ENCODE data around the gene AQP5. TPM values are rescaled to one million over a fixed set of nuclear protein-coding genes. Genes with fewer than 3 reads are reported as not detected.

Gene AQP5
- total RNA-seq, 1 donor from 2014 or later: not detected

GRCh38 chr12:49932023-49932422 is 29.6 kb upstream of the AQP5 start:
- DNase-seq (ENCODE audit: low spot score) (no peak), ATAC-seq (no peak)

- no peak for DNase-seq (ENCODE audit: low spot score)
These were observed 29.0 kb upstream of the AQP5 start for GRCh38 chr12:49932533-49933130.

GRCh38 chr12:49933796-49934195 is 27.9 kb upstream of the AQP5 start:
- no peak for ATAC-seq
- no peak for DNase-seq (ENCODE audit: low spot score)

More at GRCh38 chr12:49932533-49933130, 29.0 kb upstream of the AQP5 start:
- ATAC-seq: no peak

DNA sequence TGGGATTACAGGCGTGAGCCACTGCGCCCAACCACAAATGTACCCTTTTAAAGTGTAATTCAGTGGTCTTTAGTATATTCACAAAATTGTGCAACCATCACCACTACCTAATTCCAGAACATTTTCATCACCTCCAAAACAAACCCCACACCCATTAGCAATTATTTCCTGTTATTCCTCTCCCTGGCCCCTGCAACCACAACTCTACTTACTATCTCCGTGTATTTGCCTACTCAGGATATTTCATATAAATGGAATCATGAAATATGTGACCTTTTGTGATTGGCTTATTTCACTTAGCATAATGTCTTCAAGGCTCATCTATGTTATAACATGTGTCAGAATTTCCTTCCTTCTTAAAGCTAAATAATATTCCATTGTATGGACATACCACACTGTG is 27.2 kb upstream of the AQP5 start:
- no peak for ATAC-seq

DNA sequence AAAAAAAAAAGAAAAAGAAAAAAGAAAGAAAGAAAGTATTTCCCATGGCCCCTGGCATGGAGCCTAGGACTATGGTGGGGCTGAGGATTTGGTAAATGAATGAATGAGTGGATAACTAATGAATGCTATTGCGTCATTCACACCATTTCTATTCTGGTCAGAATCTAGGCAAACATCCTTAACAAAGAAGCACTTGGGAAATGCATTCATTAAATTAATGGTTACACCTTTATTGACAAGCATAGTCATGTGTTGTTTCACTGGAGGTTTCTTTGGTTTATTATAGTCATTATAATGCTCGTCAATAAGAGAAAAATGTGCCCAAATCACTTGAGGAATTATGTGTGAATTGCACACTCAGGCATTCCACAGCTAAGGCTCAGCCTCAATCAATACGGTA is 24.7 kb upstream of the AQP5 start:
- DNase-seq (ENCODE audit: low spot score): no peak
- no peak for ATAC-seq

More for the DNA sequence above, 27.2 kb upstream of the AQP5 start:
- no peak for DNase-seq (ENCODE audit: low spot score)

- DNase-seq (ENCODE audit: low spot score) (no peak), ATAC-seq (no peak)
These were observed 23.9 kb upstream of the AQP5 start for GRCh38 chr12:49937639-49938300.

GRCh38 chr12:49939307-49939706 is 22.4 kb upstream of the AQP5 start:
- DNase-seq (ENCODE audit: low spot score): no peak
- ATAC-seq: no peak

GRCh38 chr12:49939707-49940106 is 22.0 kb upstream of the AQP5 start:
- no peak for ATAC-seq
- DNase-seq (ENCODE audit: low spot score): no peak

DNA sequence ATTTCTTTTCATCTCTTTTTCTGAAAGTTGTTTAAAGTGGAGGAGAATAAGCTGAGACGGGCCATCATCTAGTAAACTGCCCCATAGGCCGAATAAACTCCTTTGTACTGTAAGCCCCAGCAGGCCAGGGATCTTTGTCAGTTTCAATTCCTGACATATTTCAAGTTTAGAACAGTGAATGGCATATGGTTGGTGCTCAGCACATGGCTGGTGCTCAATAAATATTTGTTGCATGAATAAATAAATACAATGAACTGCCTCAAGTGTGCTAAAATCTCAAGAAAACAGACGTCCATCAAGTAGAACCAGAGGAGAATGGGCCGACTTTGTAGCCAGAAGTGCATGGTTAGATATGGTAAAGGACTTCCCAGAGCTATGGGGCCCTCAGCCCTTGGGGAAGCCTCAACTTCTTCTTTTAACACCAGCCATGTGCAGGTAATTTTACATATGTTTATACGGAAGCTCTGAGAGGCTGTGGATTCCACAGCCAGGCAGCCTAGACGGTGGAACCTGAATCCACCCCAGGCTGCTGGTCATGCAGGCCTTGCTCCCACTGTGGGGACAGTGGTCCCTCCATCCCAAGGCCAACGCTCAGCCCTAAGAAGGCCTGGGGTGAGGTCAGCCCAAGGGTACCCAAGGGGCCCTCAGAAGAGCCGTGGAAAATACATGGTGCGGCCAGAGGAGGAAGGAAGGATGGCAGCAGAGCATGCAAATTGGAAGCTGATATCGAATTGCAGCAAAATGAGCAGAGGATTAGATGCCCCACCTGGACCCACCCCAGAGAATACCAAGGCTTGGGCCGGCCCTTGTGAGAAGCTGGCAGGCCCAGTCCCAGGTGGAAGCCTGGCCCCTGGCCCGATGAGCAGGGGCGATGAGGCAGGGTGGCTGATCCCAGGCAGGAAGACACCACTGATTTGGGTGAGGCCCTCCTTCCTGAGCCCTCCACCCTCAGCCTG is 19.8 kb upstream of the AQP5 start:
- DNase-seq (ENCODE audit: low spot score) (no peak), ATAC-seq (no peak)

GRCh38 chr12:49942512-49942893 is 19.2 kb upstream of the AQP5 start:
- ATAC-seq (no peak), DNase-seq (ENCODE audit: low spot score) (no peak)

GRCh38 chr12:49942921-49943624 is 18.6 kb upstream of the AQP5 start:
- no peak for ATAC-seq

GRCh38 chr12:49943625-49943960 is 18.1 kb upstream of the AQP5 start:
- no peak for DNase-seq (ENCODE audit: low spot score)
- ATAC-seq: no peak

More at GRCh38 chr12:49942921-49943624, 18.6 kb upstream of the AQP5 start:
- no peak for DNase-seq (ENCODE audit: low spot score)

DNA sequence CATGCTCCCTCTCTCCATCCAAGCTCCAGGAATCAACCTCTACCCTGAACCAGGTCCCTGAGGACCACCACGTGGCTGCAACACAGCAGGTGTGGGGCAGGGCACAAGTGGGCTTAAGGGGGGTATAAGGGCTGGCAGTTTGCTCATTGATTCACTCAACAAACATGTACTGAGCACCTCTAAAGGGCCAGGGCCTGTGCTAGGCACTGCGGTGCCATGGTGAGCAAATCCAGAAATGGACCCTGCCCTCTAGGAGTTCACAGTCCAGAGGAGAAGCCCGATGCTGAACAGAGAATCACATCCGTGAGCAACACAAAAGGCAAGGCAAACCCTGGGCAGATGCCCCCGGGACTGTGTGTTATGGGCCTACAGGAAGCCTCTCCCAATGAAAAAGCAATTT is 17.6 kb upstream of the AQP5 start:
- ATAC-seq: peak; percentile 55
- DNase-seq (ENCODE audit: low spot score): no peak

- no peak for DNase-seq (ENCODE audit: low spot score)
- ATAC-seq: no peak
These were observed 17.0 kb upstream of the AQP5 start for GRCh38 chr12:49944718-49945117.

DNA sequence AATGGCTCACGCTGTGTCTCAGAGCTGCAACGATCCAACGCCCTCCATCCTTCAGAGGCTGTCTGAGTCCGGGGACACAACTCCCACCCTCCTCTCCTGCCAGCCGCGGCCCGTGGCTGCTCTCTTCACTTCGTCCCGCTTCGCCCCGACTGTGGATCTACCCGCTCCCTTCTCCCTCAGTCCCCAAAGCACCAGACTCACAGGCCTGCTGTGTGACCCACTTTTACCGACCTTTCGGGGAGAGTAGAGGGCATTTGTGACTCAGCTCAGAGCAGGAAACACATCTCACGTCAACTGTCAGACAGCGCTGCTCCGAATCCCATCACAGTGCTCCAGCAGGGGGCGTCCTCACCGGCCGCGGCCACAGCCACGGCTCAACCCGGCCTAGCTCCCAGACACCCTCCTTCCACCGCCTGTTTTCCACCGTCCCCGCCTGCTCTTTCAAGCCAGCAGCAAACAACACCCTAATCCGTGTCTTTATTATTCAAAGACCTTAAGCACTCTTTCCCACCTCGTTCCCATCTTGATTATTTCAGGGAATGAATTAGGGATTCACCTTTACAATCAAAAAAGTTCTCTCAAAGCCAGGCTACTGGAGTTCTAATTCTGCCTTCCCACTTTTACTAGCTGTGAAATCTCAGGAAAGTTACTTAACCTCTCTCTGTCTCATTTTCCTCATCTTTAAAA is 16.1 kb upstream of the AQP5 start:
- DNase-seq (ENCODE audit: low spot score) (peak; percentile 78), ATAC-seq (peak; percentile 98)

- no peak for DNase-seq (ENCODE audit: low spot score)
These were observed 15.6 kb upstream of the AQP5 start for GRCh38 chr12:49946086-49946485.

DNA sequence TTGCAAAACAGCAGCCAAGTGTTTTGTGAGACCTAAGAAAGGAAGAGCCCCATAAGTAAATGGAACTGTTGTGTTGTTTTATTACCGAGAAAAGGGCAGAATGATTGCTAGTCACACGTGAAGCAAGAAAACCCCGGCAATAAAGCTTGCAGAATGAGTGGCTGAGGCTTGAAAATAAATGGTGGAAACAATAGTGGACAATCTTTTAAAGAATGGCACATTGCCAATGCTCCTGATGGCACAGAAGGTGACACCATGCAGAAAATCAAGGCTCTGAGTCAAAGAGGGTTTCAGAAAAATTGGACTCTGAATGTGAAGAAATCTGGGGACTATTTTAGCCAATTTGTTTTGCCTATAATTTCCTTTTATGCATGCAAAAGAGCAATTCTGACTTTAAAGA is 15.2 kb upstream of the AQP5 start:
- ATAC-seq (no peak), DNase-seq (ENCODE audit: low spot score) (no peak)

More at GRCh38 chr12:49946086-49946485, 15.6 kb upstream of the AQP5 start:
- no peak for ATAC-seq

DNA sequence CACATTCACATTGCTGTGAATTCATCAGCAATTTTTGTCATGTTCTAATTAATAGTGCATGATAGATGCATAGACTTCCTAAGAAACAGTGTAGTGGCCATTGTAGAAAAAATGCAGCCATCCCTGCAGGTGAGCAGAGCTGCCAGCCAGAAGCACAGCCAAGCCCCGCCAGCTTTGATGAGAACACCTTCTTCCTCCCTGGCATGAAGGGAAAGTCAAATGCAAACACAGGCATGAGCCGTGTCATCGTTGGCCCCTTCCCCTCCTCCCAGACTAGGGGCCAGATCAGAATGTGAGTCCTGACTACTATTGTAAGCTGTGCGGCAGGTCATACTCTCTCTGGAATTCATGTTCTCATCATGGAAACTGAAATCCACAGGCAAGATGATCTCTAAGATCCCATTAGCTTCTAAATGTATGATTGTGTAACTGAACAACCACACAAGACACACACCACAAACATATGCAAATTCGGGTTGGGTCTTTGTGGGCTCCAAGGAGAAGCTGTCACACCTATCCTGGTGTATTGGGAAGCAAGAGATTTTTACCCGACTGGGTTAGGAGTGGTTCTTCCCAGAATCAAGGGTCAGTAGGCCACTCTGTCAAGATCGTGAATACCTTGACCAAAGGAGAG is 14.0 kb upstream of the AQP5 start:
- no peak for DNase-seq (ENCODE audit: low spot score)
- no peak for ATAC-seq

DNA sequence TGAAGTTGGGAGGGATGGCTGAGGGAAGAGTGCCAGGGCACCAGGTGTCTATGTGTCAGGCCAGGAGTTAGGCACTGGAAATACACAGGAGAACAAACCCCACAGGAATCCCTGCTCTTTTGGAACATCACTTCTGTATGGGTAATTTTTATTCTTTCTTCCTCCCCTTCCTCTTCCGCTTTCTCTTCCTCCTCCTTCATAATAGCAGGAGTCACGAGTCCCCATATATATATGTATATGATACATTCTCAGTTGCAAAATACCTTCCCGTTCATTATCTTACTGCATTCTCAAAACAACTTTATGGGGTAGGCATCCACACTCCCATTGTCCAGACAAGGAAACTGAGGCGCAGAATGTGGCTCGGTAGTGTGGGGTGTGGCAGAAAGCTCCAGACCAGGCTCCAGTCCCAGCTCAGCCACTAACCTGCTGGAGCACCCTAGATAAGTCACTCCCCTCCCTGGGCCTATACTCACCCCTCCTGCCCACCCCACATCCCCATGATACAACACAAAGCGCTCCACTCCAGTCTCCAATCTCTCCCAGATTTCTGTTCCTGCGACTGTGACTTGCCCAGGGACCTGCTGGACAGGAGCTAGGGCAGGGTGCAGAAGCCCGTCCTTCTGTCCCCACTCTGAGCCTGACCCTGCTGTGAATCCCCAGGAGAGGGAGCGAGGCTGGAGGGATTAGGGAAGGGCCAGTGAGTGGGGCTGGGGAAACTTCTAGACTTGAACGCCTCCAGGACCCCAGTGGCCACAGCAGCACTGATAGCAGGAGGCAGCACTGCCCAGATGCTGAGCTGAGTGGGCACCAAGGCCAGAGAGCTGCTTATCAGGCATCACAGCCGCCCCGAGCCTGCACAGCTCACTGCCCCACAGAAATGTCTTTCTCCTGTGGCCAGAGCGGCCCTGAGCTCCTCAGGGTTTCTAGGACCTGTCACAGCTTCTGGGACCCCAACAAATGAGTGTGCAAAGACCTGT is 12.5 kb upstream of the AQP5 start:
- ATAC-seq (no peak), DNase-seq (ENCODE audit: low spot score) (no peak)

Measured in left lobe of liver (tissue), 2 donors.